GM18858 (cell line): Measurements from ENCODE around the gene SH2B2.
A peak's percentile ranks its signal among the peaks of the same experiment; 100 is the strongest.
"Not testable (repeated sequence)": the region's sequence is repeated elsewhere in the genome, so short reads cannot be mapped to it uniquely, and the experiment has no call there.

Experiments
- ATAC-seq: cut with Tn5 transposase; IDR thresholded peaks from one replicate; pipeline ENCODE4 v1.9.1; 2021; ENCODE audit not compliant: unreplicated experiment

Gene SH2B2

DNA sequence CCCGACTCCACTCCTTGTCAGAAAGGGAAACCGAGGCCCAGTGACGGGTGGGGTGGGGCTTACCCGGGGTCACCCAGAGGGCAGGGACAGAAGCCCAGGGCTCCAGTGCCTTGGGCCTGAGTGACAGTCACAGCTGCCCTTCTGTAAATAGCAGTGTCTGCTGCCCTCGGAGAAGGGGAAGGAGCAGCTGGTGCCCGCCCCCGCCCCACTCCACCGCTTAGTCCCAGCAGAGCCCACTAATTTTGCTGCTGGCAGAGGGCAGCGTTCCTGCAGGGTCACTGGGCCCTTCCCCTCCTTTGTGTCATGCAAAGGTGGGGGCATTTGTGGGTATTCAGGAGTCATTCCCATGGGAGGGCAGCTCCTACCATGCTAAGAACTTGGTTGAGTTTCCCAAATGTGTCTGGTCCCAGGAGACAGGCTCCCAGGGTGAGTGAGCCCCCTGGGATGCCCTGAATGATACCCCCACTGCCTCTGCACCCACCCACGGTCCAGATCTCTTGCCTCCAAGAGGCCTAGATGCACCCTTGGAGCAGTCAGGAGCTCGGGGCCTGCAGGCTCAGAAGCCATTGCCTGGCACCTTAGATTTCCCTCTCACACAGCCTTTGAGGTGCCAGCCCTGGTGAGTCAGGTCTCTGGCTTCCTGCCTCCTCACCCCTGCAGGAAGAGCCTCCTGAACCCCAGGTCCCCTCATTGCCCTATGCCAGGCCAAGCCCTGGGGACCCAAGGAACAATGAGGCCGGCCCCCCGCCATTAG, 17.2 kb downstream of the SH2B2 start:
- ATAC-seq: no peak

- no peak for ATAC-seq
These were observed 18.0 kb downstream of the SH2B2 start for GRCh38 chr7:102304668-102305067.

- peak; percentile 44 for ATAC-seq
These were observed 19.0 kb downstream of the SH2B2 start for GRCh38 chr7:102305414-102306268.

GRCh38 chr7:102306916-102307677, 20.4 kb downstream of the SH2B2 start:
- peak; percentile 55 for ATAC-seq

- ATAC-seq: no peak
These were observed 23.7 kb downstream of the SH2B2 start for GRCh38 chr7:102310414-102310815.

DNA sequence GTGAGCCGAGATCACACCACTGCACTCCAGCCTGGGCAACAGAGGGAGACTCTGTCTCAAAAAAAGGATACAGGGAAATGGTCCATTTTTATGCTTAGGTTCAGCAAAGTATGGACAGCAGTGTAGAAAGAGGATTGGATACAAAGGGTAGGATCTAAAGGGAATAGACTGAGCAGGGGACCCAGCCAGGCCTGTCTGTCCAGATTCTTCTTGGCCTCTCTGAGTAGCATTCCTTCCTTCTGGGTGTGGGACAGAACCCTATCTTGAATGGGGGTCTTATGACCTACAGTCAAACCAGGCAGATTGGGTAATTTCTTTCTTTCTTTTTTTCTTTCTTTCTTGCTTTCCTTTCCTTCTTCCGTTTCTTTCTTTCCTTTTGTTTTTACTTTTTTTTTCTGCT, 25.6 kb downstream of the SH2B2 start:
- ATAC-seq: no peak

DNA sequence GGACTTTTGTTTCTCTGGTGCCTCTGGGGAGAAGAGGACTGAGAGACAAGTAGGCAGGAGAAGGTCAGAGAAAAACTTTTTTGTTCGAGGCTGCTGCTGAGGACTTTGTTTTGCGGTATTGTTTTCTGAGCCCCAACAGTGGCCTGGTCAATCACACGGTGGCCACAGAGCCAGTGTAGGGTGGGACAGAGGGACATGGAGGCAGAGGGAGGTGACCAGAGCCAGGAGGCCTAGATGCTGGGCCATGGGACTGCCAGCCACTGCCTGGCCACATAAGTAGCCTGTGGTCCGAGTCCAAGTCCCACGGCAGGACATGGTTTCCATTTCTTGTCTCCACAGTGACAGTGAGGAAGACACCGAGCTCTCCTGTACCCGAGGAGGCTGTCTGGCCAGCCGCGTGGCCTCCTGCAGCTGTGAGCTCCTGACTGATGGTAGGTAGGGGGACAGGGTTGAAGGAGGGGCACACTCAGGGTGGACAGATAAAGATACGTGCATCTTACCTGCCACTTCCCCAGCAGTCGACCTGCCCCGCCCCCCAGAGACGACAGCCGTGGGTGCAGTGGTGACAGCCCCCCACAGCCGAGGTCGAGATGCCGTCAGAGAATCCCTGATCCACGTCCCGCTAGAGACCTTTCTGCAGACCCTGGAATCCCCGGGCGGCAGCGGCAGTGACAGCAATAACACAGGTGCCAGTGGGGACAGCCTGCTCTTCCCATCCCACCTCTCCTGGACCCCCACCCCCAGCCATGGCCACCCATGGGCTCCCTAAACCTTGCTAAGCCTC, 27.5 kb downstream of the SH2B2 start:
- ATAC-seq: no peak

DNA sequence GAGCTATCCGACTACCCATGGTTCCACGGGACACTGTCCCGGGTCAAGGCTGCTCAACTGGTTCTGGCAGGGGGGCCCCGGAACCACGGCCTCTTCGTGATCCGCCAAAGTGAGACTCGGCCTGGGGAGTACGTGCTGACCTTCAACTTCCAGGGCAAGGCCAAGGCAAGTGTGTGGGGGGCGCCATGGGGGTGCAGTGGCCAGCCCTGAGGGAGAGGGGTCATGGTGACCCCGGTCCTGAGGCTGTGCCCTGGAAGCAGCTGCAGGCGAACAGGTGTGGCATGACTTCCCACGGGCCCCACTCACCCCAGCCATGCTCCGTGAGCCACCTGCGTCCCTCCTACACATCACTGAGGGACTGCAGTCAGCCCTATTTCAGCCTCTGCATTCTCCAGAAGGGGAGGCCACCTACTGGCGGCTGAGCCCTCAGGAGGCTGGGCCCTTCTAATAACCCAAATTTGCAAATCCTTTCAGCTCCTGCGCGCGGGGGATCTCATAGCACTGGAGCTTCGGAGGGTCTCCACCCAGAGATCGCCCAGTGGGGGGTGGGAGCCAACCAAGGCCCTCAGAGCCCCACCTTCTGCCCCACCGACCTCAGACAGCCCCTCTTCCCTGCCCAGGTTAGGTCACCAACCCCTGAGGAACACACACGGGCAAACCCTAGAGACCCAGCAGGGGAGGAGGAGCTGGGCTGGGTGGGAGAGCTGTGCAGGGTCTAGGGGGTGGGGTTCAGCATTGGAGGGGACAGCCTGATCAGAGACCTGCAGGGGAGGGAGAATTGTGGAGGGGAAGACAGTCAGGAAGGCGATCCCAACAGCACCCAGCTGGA, 30.8 kb downstream of the SH2B2 start:
- no peak for ATAC-seq

DNA sequence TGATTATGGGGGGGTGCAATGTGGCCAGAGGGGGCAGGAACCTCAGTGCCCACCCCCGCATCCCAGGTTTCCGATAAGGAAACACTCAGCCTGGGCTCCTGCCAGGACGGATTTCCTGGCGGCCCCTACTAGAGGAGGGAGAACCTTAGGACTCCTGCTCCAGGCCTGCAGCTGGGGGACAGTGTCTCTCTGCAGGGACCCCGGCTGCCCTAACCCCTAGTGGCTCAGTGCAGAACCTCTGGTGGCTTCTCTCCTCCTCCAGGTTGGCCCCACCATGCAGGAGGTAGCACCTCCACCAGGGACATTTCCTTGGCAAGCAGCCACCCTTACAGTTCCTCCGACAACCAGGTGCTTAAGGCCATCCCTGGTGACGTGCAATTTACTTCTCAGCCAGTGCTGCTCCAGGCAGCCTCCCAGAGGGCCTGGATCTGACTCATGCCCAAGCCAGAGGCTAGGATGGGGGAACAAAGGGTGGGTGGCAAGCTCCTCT, 31.9 kb downstream of the SH2B2 start:
- no peak for ATAC-seq

- no peak for ATAC-seq
These were observed 33.0 kb downstream of the SH2B2 start for GRCh38 chr7:102319671-102320070.

DNA sequence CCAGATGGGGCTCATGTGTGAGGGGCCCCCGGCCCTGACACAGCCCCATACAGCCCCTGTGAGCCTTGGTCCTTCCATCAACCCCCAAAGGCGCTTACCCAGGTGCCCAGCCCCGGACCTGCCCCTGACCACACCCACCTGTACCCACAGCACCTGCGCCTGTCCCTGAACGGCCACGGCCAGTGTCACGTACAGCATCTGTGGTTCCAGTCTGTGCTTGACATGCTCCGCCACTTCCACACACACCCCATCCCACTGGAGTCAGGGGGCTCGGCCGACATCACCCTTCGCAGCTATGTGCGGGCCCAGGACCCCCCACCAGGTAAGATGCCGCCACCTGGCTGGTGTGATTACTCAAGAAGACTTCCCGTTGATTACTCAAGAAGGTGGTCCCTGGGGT, 33.5 kb downstream of the SH2B2 start:
- ATAC-seq: no peak

DNA sequence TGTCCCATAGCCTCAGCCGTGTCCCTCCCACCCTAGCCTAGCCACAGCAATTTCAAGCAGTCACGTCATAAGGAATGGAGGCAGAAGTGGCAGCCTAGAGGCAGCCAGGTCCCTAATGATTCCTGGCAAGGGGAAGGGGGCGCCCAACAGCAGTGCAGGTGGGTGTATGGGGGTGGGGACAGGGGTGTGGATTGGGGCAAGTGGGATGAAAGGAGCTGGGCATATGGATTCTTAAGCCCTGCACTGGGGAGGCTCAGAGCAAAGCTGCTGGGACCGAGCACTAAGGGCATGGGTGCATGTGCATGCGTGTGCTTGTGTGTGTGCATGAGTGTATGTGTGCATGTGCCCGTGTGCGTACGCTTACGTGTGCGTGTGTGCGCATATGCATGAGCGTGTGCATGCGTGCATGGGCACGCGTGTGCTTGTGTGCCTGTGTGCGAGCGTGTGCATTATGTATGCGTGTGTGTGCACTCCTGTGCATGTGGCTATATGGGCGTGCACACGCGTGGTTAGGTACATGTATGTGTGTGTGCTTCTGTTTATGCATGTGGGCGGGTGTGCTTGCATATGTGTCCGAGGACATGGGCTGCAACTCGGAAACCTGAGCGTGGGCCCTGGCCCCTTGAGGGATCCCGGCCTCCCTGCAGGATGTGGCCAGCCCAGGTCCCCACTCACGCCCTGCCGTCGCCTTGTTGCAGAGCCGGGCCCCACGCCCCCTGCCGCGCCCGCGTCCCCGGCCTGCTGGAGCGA, 34.1 kb downstream of the SH2B2 start:
- no peak for ATAC-seq

- ATAC-seq: no peak
These were observed 34.9 kb downstream of the SH2B2 start for GRCh38 chr7:102321351-102322201.

- no peak for ATAC-seq
These were observed 35.6 kb downstream of the SH2B2 start for GRCh38 chr7:102322202-102322715.

DNA sequence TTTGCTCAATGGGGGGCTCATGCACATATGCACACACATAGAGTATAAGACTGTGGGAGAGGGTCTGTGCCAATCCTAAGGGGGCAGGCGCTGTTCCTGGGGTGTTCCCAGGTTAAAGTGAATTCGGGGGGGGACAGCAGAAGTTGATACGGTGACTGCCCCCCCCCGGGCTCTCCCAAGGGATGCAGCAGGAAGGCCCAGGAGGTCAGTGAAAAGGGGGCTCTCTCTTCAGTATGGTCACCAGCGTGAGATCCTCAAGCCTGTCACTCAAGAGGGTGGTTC, 37.2 kb downstream of the SH2B2 start:
- no peak for ATAC-seq

DNA sequence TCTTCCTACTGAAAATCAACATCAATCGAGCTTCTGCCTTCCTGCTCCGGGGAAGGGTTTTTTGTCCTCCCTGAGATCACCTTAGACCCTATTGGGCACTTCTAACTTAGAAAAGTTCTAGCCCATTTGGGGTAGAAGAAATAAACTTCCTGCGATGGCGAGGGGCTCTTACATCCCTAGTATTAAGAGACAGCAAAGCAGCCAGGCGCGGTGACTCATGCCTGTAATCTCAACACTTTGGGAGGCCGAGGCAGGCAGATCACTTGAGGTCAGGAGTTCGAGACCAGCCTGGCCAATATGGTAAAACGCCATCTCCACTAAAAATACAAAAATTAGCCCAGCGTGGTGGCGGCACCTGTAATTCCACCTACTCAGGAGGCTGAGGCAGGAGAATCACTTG, 38.4 kb downstream of the SH2B2 start:
- ATAC-seq: not testable (repeated sequence)

DNA sequence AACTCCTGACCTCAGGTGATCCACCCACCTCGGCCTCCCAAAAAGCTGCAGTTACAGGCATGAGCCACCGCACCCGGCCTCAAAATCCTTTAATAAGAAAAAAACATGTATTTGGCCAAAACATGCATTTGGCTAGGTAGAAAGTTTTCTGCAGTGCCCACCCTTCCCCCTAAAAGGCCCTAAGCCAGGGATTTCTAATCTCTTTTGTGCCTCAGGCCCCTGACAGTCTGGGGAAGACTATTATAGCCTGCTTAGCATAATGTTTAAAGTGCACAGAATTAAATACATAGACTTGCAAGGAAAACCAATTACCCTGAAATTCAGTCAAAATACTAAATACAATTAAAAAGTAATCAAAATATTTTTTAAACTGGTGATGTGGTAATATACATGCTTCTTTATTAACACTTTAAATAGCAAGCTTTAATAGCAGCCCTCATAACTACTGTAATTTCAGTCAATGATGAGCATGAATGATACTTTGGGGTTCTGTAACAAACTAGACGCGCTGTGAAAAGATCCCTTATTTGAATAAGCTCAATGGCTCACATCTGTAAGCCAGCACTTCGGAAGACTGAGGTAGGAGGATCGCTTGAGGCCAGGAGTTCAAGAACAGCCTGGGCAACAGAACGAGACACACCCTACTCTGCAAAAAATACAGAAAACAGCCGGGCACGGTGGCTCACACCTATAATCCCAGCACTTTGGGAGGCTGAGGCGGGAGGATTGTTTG, 39.7 kb downstream of the SH2B2 start:
- no peak for ATAC-seq
